Body of pancreas (tissue), 4 donors: ENCODE results near the gene THRA.

Source experiments
- POLR2A ChIP-seq, 3 donors: fragments of 450-650 bp; IDR thresholded peaks; one replicate each; pipeline ENCODE4 v1.6.1; 2016; ENCODE audit warnings: antibody characterized with exemption in 3 of 3, mild to moderate bottlenecking in 2 of 3
- TF ChIP-seq, protein P1 (sequence below), 7 experiments: fragments of 450-650 bp in 4 of 7; fragments of 200-600 bp in 3 of 7; sonication (generic) in 3 of 7; IDR thresholded peaks; one replicate each; pipeline ENCODE4 v1.5.1; 2016 to 2019; ENCODE audit warnings: antibody characterized with exemption in 7 of 7

DNA sequence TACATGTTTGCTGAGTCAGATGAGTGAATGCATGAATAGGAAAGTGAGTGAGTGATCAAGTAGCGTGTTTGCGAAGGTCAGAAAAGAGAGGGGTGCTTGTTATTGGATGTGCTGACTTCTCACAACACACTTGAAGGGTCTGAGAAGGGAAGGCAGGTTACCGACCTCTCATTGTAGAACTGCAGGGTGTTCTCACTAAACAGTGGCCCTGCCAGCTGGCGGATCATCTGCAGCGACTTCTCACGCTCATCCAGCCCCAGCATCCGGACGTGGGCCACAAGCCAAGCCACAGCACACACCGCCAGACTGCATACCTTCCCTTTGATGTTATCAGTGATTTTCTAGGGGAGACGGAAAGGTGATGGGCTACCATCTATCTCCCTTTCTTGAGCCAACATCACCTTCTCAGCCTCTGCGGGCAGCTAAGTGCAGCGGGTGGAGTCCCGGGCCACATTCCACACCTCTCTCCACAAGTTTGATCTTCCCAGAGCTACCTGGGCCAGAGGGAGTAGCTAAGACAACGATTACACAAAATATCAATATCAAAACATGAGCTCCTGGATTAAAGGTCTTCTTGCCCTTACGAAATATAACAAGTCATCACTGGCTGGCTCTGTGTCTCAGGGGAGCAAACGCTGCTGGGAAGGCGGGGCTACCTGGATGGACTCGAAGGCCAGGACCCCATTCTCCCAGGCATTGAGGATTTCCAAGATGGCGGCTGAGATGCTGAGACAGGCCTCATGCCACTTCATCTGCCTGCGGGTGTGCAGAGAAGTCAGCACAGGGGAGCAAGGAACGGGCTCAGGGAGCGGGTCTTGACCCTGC lies 36.6 kb upstream of the THRA start:
- TF ChIP-seq, protein P1, sequence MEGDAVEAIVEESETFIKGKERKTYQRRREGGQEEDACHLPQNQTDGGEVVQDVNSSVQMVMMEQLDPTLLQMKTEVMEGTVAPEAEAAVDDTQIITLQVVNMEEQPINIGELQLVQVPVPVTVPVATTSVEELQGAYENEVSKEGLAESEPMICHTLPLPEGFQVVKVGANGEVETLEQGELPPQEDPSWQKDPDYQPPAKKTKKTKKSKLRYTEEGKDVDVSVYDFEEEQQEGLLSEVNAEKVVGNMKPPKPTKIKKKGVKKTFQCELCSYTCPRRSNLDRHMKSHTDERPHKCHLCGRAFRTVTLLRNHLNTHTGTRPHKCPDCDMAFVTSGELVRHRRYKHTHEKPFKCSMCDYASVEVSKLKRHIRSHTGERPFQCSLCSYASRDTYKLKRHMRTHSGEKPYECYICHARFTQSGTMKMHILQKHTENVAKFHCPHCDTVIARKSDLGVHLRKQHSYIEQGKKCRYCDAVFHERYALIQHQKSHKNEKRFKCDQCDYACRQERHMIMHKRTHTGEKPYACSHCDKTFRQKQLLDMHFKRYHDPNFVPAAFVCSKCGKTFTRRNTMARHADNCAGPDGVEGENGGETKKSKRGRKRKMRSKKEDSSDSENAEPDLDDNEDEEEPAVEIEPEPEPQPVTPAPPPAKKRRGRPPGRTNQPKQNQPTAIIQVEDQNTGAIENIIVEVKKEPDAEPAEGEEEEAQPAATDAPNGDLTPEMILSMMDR (IDR thresholded peaks at IDR 0.05) = no peak
- no peak for TF ChIP-seq POLR2A (IDR thresholded peaks at IDR 0.05)
